LoVo (cell line): ENCODE results near the gene CNNM4.

Source experiments
- DNase-seq: peaks from one replicate; pipeline ENCODE4 v3.0.0-alpha.2; 2016; ENCODE audit warnings: low spot score

The CNNM4 gene

DNA sequence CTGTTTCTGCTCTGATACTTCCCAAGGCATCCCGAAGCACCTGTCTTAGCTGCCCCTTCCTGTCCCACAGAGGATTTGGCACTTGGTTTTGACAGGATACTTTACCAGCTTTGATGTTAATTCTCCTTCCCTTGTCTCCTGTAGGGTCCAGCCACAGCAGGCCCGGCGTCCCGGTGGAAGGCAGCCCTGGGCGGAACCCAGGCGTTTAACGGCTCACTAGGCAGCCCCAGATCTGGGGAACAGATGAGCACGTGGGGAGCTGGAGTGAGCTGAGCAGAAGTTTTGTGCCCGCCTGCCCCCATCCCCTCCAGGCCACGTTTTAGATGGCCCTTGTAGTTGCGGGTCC, 71.7 kb downstream of the CNNM4 start:
- no peak for DNase-seq

DNA sequence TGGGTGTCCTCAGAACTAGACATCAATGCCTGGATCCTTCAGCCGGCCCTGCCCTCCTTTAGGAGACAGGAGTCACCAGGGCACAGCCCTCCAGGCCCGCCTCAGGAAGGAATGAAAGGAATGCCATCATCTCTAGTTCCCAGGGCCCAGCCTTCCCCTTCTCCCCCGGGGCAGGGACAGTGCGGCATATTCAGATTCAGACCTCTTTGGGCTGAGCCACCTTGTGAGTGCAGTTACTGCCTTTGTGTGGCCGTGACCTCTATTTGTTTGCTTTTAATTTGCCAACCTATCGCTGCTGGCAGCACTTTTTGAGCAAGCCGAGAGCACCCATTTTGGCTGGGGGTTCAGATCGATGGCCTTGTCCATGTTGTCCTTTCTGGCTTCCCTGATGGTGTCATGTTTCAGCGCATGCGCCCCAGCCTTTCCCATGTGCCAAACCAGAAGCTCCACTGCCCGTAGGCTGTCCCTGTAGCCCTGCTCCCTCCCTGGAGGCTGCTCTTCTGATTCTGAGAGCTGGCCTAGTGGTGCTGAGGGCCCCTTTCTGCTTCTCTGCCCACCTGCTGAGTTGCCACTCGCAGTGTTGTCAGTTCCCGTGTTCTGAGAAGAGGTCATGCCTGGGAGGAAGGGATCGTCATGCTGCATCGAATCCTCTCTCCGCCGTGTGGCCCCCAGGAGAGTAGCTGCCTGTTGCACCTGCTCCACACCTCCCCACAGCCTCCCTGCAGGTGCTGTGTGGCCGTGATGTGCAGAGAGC, 72.2 kb downstream of the CNNM4 start:
- DNase-seq: peak; percentile 84

DNA sequence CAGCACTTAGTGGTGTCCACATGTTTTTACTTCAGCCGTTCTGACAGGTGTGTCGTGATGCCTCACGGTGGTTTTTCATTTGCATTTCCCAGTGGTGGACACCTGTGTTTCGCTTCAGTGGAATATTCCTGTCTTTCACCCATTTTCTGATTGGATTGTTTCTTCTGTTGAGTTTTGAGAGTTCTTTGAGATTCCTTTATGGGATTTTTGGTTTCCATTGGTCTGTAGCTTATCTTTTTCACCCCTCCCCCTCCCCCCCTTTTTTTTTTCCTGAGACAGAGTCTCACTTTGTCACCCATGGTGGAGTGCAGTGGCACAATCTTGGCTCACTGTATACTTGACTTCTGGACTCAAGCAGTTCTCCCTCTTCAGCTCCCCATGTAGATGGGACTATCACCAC, 75.1 kb downstream of the CNNM4 start:
- no peak for DNase-seq

DNA sequence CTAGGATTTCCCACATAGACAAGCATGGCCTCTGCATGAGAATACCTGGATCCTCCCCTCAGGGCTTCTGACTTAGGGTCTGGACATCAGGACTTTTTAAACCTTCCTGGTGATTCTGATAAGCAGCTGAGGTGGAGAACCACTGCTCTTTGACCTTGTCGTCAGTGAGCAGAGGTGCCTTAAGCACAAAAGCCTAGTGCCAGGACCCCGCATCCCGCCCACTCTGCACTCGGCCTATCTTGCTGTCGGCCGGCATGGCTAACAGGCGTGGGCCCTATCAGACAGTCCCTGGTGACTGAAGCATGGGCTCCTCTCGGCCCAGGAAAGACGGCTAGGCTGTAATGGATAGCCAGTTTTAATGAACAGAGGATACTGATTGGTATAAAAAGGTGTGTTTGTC, 76.9 kb downstream of the CNNM4 start:
- no peak for DNase-seq

DNA sequence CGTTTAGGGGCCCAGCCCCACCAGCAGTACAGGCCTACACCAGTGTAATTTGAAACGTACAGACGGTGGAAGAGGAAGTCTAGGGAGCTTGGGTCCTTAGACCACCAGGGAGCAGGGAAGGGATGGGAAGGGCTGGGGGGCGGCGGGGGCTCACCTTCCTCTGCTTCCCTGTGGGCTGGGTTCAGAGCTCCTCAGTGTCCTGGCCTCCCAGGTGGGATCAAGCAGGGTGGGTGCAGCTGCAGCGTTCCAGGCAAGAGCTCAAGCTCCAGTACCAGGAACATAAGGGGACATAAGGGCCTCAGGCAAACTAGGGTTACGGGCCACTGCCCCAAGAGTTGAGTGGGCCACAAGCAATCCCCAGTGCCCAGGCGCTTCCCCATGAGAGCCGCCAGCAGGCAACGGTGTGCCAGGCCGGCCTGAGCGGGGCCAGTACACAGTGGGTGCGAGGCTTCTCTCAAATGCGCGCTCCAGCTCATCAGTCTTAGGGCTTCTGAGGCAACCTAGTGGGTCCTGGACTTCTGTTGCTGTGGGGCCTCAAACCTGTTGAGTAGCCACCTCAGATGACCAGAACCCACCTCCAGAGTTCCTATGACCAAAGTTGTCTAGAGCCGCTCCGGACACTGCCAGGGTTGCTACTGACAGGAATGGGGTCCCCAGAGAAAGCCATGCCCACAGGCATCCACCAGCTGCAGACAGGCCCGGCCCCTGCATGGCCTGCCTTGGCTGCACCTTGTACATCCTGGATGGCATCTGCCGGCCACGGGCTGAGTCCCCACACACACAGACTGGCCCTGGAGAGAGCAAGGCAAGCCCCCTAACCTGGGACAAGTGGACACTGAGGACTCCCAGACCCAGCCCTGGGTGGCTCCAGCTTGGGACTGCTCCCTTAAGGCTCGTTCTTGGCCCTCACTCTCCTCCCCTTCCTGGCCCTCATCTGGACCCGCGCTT, 77.9 kb downstream of the CNNM4 start:
- no peak for DNase-seq

DNA sequence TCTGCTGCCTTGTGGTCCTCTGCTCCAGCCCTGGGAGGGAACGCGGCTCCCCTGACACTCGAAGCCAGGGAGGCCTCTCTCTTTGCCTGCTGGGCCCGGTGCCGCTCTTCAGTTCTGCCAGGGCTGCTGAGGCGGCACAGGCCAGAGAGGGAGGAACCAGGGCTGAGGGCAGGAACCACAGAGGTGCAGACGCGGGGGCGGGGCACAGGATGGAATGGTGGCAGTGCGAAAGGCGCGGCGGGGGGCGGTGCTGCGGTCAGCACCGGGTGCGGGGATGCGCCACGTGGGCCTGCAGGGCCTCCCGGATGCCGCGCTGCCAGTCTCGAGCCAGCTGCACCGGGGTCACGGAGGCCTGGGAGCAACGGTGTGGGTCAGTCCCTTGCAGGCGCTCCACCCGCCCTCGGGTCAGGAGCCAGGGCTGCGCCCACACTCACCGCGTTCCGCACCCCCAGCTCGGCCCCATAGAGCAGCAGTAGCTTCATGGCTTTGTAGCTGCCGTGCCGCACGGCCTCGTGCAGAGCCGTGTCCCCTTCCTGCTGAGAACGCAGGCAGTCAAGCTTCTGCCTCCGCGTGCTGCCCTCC, 78.7 kb downstream of the CNNM4 start:
- no peak for DNase-seq

DNA sequence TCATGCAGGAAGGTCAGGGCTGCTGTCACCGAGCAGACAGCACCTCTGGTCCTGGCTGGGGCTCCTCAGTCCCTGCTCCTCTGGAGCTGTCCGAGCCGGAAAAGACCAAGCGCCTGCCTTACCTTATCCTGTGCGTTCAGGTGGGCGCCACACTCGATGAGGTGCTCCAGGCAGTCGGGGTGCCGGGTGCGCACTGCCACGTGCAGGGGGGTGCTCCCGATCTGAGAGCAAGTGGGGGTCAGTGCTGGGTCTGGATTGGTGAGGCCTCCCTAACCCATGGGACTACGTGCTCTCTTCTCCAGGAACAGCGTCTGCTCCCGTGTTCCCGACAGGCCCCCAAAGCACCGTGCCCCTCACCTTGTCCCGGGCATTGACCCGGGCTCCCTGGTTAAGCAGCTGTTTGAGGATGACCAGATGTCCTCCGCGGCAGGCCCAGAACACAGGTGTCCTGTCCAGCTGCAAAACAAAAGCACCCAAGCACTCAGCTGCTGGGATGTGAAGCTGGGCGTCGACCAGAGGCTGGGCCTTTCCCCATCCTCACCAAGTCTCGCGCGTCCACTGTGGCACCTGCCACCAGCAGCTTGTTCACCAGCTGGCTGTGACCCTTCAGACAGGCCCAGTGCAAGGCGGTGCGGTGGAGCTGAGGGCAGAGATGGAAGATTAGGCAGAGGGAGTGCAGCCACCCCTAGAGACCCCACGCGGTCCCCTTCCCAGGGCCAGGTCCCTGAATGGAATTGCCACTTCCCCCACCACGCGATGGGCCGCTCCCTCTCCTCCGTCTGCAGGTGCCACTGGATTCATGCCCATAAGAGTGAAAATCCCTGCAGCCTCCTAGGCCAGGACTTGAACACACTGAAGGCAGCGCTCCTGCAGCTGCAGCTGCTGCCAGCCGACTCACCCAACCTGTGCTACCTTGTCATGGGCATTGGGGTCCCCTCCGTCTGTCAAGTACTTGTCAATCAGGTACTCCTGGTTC, 79.5 kb downstream of the CNNM4 start:
- DNase-seq: no peak

DNA sequence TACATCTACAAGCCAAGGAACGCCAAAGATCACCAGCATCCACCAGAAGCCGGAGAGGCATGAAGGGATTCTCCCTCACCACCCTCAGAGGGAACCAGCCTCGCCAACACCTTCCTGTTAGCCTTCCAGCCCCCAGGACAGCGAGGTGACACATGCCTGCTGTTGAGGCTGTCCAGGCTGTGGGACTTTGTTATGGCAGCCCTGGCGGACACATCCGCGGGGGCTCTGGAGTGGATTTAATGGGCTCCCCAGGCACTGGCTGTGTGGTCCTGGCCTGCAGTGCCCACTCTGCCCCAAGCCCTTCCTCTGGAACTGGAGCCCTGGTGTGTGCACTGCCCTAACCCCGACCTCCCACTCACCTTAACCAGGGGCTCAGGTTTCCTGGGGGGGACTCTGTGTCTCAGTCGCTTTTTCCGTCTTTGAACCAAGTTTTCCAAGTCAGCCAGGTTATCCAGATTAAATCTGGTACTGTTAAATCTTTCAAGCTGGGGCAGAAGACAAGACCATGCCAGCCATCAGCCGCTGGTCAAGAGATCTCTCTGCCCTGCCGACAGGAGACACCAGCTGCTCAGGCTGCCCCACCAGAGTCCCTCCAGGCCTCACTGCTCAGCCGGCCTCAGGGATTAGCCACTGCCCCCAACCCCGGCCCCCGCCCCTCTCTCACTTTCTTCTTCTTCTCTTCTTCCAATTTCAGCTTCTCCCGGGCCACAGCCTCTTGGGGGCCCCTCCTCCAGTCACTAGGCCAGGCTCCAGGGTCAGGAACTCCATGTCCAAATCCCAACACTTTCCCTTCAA, 81.2 kb downstream of the CNNM4 start:
- DNase-seq: no peak

DNA sequence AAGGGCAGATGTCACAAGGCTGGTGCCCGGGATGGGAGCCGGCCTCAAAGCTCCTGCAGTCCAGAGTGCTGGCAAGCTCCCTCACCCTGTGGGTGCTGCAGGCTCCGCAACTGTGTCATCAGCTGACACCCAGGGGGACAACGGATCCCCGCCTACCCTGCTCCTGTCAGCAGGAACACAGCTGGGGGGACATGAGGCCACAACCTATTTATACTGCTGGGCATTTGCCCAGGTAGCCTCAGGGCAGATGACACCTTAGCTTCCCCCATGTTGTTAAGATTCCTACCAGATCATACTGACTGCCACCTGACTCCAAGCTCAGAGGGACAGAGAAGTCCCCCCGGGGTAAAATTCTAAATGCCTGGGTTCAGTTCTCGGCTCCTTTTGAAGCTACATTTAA, 81.9 kb downstream of the CNNM4 start:
- DNase-seq: no peak

DNA sequence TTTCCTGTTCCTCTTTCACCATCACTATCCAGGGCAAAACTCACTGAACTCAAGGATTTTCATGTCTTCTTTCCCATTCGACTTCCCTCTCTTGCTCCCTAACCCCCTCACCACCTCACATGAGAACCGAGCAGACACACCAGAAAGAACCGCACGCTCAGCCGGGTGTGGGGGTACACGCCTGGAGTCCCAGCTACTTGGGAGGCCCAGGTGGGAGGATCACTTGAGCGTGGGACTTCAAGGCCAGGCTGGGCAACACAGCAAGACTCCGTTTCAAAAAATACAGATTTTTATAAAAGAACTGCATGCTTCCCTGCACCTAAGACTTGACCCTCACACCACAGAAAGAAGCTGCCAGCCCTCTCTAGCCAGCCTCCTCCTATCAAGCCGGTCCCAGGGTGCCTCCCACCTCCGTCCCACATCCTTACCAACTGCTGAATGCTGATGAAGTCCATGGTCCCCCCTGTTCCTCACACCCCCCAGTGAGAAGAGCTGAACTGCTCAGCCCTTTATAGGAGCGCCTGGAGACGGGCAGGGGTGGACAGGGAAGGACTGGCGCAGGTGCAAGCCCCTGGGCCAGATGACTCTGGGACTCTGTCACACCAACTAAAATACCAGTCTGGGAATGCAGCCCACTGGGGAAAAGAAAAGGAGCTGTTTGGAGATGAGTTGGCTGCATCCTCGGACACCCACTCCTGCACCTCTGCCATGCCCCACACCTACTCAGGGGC, 83.0 kb downstream of the CNNM4 start, which contains the start of gene ANKRD23:
Gene ANKRD23 (minus strand): TSS at position 484 of the 731 bp plus-strand sequence. CDS start 29 bp downstream, at position 455.
- DNase-seq: no peak

DNA sequence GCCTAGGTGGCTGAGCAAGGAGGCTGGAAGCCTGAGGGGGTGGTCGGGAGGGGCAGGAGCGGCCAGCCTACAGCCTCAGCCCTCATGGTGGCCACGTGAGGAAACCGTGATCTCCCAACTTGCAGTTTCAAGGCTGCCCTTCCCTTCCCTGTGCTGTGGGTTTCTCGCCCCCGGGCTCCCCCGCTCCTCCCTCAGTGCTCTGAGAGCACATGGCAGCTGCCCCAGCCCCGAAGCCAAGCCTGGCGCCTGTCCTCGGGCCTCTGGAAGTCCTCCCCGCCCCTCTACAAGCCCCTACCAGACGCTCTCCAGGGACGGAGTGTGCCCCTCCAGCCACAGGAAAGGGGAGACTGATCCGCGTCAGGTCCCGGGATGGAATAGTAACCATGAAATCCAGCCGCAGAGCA, 83.7 kb downstream of the CNNM4 start:
- no peak for DNase-seq

DNA sequence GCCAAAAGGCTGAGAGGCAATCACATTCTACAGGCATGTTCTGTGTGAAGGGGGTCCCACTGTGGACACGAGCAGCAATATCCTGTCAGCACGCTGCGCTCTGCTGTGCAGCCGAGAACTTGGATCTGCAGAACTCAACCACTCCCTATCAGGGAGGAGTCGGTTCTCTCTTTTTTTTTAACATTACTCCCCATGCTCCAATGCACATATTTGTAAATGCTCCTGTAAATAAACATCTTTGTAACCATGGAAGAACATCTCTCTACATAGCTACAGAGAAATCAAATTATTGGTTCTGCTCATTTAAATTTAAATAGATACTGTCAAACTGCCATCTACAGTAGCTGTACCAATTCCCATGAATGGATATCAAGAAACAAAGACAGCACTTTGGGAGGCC, 86.1 kb downstream of the CNNM4 start:
- no peak for DNase-seq

DNA sequence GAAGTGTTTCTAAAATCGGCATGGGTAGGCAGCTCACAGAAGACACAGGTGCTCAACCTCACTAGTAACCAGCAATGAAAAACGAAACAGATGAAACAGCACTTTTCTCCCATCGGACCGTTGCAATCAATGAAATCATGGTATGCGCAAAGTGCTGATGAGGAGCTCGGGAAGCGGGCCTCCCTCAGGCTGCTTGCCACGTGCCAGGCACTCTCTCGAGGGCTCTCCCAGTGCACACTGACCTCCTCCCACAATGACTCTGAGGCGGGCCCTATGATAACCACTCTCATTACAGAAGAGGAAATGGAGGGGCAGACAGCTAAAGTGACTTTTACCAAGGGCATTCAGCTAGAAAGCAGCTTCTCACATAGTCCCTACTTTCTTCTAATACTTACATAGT, 86.9 kb downstream of the CNNM4 start:
- no peak for DNase-seq

DNA sequence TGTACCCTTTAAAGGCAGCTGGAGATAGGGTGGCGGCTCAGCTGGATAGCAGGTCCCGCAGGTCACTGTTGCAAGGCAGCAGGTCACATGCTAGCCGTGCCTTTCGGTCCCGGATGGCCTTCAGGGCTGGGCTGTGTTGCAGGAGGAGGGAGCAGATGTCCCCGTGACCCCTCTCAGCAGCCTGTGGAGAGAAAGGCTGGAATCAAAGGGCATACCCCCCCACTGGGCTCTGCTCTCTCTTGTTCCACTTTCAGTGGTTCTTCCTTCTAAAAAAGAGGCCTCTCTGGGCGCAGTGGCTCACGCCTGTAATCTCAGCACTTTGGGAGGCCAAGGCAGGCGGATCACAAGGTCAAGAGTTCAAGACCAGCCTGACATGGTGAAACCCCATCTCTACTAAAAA, 87.6 kb downstream of the CNNM4 start:
- no peak for DNase-seq

DNA sequence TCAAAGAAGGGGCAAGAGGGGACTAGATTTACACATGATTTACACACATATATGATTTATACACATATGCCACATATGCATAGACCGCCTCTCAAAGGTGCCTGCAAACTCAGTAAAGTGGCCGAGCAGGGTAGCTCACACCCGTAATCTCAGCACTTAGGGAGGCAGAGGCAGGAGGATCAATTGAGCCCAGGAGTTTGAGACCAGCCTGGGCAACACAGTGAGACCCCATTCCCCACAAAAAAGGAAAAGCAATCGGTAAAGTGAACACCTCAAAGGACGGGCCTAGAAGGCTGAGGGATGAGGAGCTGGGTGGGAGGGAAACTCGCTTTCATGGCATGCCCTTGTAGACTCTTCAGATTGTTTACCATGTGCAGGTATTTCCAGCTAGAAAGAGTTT, 92.0 kb downstream of the CNNM4 start:
- no peak for DNase-seq

DNA sequence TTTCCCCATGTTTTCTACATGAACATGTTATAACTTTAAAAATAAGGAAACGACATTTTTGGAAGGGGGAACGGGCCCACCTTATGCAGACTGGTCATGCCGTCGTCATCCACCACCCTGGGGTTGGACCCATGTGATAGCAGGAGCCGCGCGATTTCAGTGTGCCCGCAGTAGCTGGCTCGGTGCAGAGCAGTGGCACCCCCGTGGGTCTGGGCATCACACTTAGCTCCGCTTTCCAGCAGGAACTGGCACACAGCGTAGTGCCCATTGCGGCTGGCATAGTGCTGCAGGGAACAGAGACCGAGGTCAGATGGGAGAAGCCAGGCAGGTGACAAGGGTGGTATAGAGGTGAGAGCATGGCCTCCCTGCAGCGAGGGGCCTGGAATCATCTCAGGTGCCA, 92.6 kb downstream of the CNNM4 start:
- no peak for DNase-seq

DNA sequence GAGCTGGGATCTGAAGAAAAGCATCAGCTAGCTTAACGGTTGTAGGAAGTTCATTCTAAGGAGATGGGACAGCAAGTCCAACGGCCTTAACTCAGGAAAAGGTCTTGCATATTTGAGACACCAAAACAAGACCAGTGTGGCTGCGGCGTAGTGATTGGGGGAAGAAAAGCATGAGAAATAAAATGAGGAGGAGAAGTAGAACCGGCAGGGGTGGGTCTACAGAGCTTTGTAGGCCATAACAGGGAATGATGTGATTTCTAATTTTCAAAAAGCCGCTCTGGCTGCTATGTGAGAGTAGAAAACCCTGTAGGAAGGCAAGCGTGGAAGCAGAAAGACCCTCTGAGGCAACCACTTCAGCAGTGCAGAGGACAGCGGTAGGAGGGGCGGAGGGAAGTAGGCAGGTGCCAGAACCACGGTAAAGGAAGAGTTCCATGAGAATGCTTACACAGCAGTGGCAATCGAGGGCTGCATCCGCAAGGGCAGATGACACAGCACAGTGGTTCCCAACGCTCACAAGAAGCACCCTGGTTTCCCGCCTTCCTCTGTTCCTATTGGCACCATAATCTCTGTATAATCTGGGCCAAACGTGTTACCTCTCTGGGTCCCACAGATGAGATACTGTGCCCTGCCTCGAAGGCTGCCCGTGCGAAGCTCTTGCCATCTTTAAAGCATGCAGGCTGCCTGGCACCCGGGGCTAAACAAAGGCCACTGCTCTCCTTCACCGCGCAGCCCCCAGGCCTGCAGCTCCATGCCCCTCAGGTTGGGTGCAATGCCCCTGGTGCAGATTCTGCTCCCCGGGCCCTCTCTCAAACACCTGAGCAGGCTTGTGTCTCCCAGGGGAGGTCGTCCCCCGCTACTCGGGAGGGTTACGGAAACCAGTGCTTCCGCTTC, 96.3 kb downstream of the CNNM4 start:
- no peak for DNase-seq

DNA sequence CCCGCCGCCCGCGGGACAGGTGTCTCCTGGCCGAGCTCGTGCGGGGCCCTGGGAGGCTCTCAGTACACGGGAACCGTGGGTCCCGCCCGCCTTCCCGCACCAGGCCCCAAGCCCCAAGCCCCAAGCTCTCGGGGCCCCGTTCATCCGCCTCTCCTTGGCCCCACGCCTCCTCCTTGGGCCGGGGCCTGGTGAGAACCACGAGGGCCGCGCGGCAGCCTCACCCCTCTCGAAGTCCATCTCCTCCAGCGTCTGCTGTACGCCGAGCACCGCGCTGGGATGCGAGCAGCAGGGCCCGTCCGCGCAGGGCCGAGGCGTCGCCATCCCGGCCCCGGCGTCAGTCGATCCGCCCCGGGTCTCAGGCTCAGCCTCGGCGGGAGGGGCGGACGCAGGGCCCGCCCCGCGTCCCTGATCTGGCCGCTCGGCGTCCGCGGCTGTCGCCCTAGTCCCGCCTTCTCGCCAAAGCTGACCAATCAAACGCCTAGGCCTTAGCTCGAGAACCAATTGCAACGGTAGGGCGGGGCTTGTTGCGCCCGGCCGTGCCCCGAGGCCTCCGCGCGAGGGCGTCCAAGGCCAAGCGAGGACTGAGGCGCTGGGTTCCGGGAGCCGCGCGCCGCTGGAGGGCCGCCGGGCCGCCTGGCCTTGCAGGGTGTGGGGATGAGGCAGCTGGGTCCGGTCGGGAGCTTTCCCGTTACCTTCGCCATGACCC, 97.1 kb downstream of the CNNM4 start, which contains the start of gene ANKRD39:
Gene ANKRD39 (minus strand): TSS at position 350 of the 706 bp plus-strand sequence. CDS start 29 bp downstream, at position 321.
- DNase-seq: peak; percentile 98
